Keratinocyte (primary cell): ENCODE data around the gene STK32B. TPM values are rescaled to one million over a fixed set of nuclear protein-coding genes. Genes with fewer than 3 reads are reported as not detected.

Source experiments
- DNase-seq: peaks from one replicate; pipeline ENCODE4 v3.0.0-alpha.2; 2011; ENCODE audit warnings: low read depth, missing footprints, low spot score
- FAIRE-seq: peaks from 2 replicates; lab custom pipeline; 2011; peaks lifted over from hg19 to GRCh38; lab: Jason Lieb, UNC
- H2AFZ ChIP-seq: 2 replicates; pipeline ENCODE4 v1.6.0; 2012; ENCODE audit warnings: low read length, control low read depth, inconsistent platforms; ENCODE audit not compliant: control insufficient read depth
- H3K27ac ChIP-seq: 2 replicates; pipeline ENCODE4 v1.5.1; 2011; ENCODE audit warnings: low read length; ENCODE audit not compliant: control insufficient read depth, insufficient read depth
- H3K27me3 ChIP-seq: 3 replicates; pipeline ENCODE4 v1.6.0; 2011; ENCODE audit warnings: low read length; ENCODE audit not compliant: control insufficient read depth, insufficient read depth; ENCODE audit errors: extremely low read depth
- H3K36me3 ChIP-seq, 2 experiments: 2 replicates in 1 of 2; 3 replicates in 1 of 2; pipeline ENCODE4 v1.5.1; 2011; ENCODE audit warnings: low read length in 2 of 2, mild to moderate bottlenecking in 1 of 2; ENCODE audit not compliant: control insufficient read depth in 2 of 2, insufficient read depth in 2 of 2; ENCODE audit errors: extremely low read depth in 1 of 2
- H3K4me1 ChIP-seq: 3 replicates; pipeline ENCODE4 v1.5.1; 2011; ENCODE audit warnings: low read length; ENCODE audit not compliant: control insufficient read depth, insufficient read depth; ENCODE audit errors: extremely low read depth
- H3K4me2 ChIP-seq: 3 replicates; pipeline ENCODE4 v1.6.0; 2011; ENCODE audit warnings: low read depth, low read length; ENCODE audit not compliant: control insufficient read depth, insufficient read depth; ENCODE audit errors: extremely low read depth
- H3K4me3 ChIP-seq, 3 experiments: fragments of 200-600 bp in 1 of 3; sonication (generic) in 1 of 3; 2 replicates in 2 of 3; 3 replicates in 1 of 3; pipeline ENCODE4 v1.5.1; 2011 to 2016; ENCODE audit warnings: low read length in 3 of 3, mild to moderate bottlenecking in 3 of 3, control low read depth in 2 of 3, inconsistent platforms in 1 of 3, low read depth in 1 of 3, mixed read lengths in 1 of 3, mixed run types in 1 of 3, moderate library complexity in 1 of 3; ENCODE audit not compliant: control insufficient read depth in 2 of 3, insufficient read depth in 2 of 3; ENCODE audit errors: extremely low read depth in 1 of 3
- H3K79me2 ChIP-seq: 2 replicates; pipeline ENCODE4 v1.6.0; 2012; ENCODE audit warnings: low read length; ENCODE audit not compliant: control insufficient read depth, insufficient read depth
- H3K9ac ChIP-seq: 3 replicates; pipeline ENCODE4 v1.6.0; 2011; ENCODE audit warnings: low read length; ENCODE audit not compliant: control insufficient read depth, insufficient read depth; ENCODE audit errors: extremely low read depth
- H3K9me1 ChIP-seq: 3 replicates; pipeline ENCODE4 v1.6.0; 2011; ENCODE audit warnings: low read length; ENCODE audit not compliant: control insufficient read depth, insufficient read depth; ENCODE audit errors: extremely low read depth
- H3K9me3 ChIP-seq: 2 replicates; pipeline ENCODE4 v1.5.1; 2012; ENCODE audit warnings: low read depth, low read length; ENCODE audit not compliant: control insufficient read depth
- H4K20me1 ChIP-seq: 3 replicates; pipeline ENCODE4 v1.6.0; 2011; ENCODE audit warnings: low read length; ENCODE audit not compliant: control insufficient read depth, insufficient read depth; ENCODE audit errors: extremely low read depth
- CTCF ChIP-seq, 3 experiments: IDR thresholded peaks in 1 of 3; conservative IDR thresholded peaks in 1 of 3; optimal IDR thresholded peaks in 1 of 3; 2 replicates in 2 of 3; 3 replicates in 1 of 3; pipeline versions ENCODE3 to v1.5.1; 2011; ENCODE audit warnings: low read length in 3 of 3, mild to moderate bottlenecking in 3 of 3, moderate library complexity in 2 of 3, control low read depth in 1 of 3, inconsistent platforms in 1 of 3; ENCODE audit not compliant: insufficient read depth in 2 of 3; ENCODE audit errors: extremely low read depth in 1 of 3
- EZH2 ChIP-seq: IDR thresholded peaks from one replicate; pipeline ENCODE4 v1.6.1; 2012; ENCODE audit warnings: inconsistent platforms, mild to moderate bottlenecking, low read length, moderate library complexity
- dilution Hi-C: fragments of 300-500 bp; cut with MboI; formaldehyde crosslinking; loops from one replicate; pipeline ENCODE4 v1.7.0; 2020; ENCODE audit warnings: low sequenced_read_pairs; ENCODE audit not compliant: extremely low pct_ligation_motif_present
- polyA plus RNA-seq, 5 experiments: library from polyadenylated mRNA; depleted of rRNA in 3 of 5; stranded (reverse) in 3 of 5; stranded (forward) in 1 of 5; unstranded in 1 of 5; fragments of >200 nt; gene quantifications; 1 replicate in 1 of 5; 2 replicates in 3 of 5; 3 replicates in 1 of 5; pipeline versions ENCODE4 v1.2.1 to v1.2.3, GENCODE V29; 2011 to 2012; ENCODE audit warnings: missing spikeins in 2 of 5, low read depth in 1 of 5, low replicate concordance in 1 of 5

STK32B gene
- polyA plus RNA-seq, 1 donor (not counting 4 experiments of a cell fraction or from before 2014, with no cell fraction given): 3.4 TPM

GRCh38 chr4:5429747-5430146, 378.5 kb downstream of the STK32B start:
- no peak overlapping the region for H2AFZ ChIP-seq
- H3K4me3 ChIP-seq: no peak overlapping the region
- dilution Hi-C loops: no loop called here
- no peaks in the 10 kb centered on the region for H3K79me2 ChIP-seq
- H3K9me3 ChIP-seq: no peaks in the 10 kb centered on the region
- TF ChIP-seq EZH2 (no peak), CTCF (optimal IDR thresholded peaks at IDR 0.05 in 1 of 3, IDR thresholded peaks at IDR 0.05 in 1 of 3, conservative IDR thresholded peaks at IDR 0.05 in 1 of 3; ENCODE audit: extremely low read depth in 1 of 3, insufficient read depth in 2 of 3, low read length in 3 of 3) (no peak)
- no peak overlapping the region for H3K27ac ChIP-seq
- H4K20me1 ChIP-seq: no peaks in the 10 kb centered on the region
- DNase-seq (no peak), FAIRE-seq (no peak)
- no peak overlapping the region for H3K4me2 ChIP-seq
- H3K9ac ChIP-seq: no peak overlapping the region
- no peaks in the 10 kb centered on the region for H3K27me3 ChIP-seq
- H3K9me1 ChIP-seq: no peaks in the 10 kb centered on the region
- no peaks in the 10 kb centered on the region for H3K4me1 ChIP-seq
- H3K36me3 ChIP-seq: no peaks in the 10 kb centered on the region

- Histone ChIP-seq H3K4me3 (no peak overlapping the region), H3K4me2 (no peak overlapping the region), H3K27ac (no peak overlapping the region), H3K9ac (no peak overlapping the region), H4K20me1 (no peaks in the 10 kb centered on the region), H2AFZ (no peak overlapping the region), H3K27me3 (no peaks in the 10 kb centered on the region), H3K9me3 (no peaks in the 10 kb centered on the region), H3K36me3 (no peaks in the 10 kb centered on the region), H3K79me2 (no peaks in the 10 kb centered on the region), H3K9me1 (no peaks in the 10 kb centered on the region), H3K4me1 (no peaks in the 10 kb centered on the region)
- DNase-seq (no peak), FAIRE-seq (no peak)
- TF ChIP-seq EZH2 (no peak), CTCF (optimal IDR thresholded peaks at IDR 0.05 in 1 of 3, IDR thresholded peaks at IDR 0.05 in 1 of 3, conservative IDR thresholded peaks at IDR 0.05 in 1 of 3; ENCODE audit: extremely low read depth in 1 of 3, insufficient read depth in 2 of 3, low read length in 3 of 3) (no peak)
- dilution Hi-C loops: no loop called here
Measured at GRCh38 chr4:5433196-5433595, 381.9 kb downstream of the STK32B start.
